H1 (cell line): ENCODE data around the gene UBE2H. TPM values are rescaled to one million over a fixed set of nuclear protein-coding genes. Genes with fewer than 3 reads are reported as not detected.

Source experiments
- CHD7 ChIP-seq: fragments of 300-600 bp; sonication (generic); IDR thresholded peaks from 2 replicates; pipeline ENCODE4 v1.7.1; 2012; ENCODE audit warnings: low read length, moderate library complexity, mild to moderate bottlenecking, inconsistent platforms; ENCODE audit not compliant: insufficient replicate concordance
- FOSL1 ChIP-seq: IDR thresholded peaks from 2 replicates; pipeline ENCODE4 v1.6.1; 2011; ENCODE audit warnings: mild to moderate bottlenecking, low read depth, low read length, moderate library complexity; ENCODE audit not compliant: insufficient read depth
- polyA plus RNA-seq, 7 experiments: library from polyadenylated mRNA; depleted of rRNA in 3 of 7; stranded (reverse) in 5 of 7; unstranded in 2 of 7; fragments of >200 nt in 5 of 7; fragments of 200-250 nt in 2 of 7; gene quantifications; 1 replicate in 5 of 7; 2 replicates in 1 of 7; 4 replicates in 1 of 7; pipeline versions ENCODE4 v1.2.1 to v1.2.3, GENCODE V29; 2011 to 2013; ENCODE audit warnings: missing spikeins in 2 of 7, mixed read lengths in 2 of 7
- total RNA-seq: library from RNA; stranded (reverse); fragmentation: NEBNext Ultra II Directional; extraction: Animal tissue kit (Norgen Biotek cat#: 25700); gene quantifications from 2 replicates; pipeline ENCODE4 v1.2.1, GENCODE V29; 2021

Gene UBE2H
- total and polyA plus RNA-seq, 2 of the 8 experiments (the other 6 are each of a cell fraction or from before 2014, with no cell fraction given) = 30.6 to 62.2 TPM

- TF ChIP-seq CHD7 (no peak), FOSL1 (no peak)
- TF ChIP-seq, all 59 proteins: peak for 0
Observed at GRCh38 chr7:129950191-129950932, 2.4 kb downstream of the UBE2H start (continued).
